ENCODE measurements around the gene MUC12.

MUC12 gene

DNA sequence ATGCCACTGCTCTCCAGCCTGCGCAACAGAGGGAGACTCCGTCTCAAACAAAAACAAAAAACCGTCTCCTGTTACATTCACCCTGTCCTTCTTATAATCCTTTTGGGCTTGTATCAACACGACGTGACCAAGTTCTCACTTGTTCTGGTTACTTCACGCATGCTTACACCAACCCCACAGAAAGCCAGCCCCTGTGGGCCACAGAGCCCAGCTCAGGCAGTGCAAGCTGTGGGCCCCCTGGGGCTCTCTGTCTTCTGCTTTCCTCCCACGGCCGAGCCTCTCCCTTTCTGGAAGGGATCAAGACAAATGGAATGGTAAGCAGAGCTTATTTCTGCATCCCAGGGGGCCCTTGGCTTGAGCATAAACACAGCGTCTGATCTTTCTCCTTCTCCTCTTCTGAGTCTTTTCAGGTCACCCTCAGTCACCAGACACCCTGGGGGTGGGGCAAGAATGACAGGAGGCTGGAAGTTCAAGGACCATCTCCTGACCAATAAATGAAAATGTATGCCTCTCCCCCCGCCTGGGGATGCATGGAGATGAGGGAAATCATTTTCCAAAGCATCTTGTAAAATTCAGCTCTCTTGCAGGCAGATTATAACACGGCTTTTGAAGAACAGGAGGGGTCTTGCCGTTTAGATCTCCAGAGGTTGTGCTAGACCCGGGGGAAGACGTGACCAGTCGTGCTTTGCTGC is 96.9 kb downstream of the MUC12 start:
- DNase-seq = no peak

DNA sequence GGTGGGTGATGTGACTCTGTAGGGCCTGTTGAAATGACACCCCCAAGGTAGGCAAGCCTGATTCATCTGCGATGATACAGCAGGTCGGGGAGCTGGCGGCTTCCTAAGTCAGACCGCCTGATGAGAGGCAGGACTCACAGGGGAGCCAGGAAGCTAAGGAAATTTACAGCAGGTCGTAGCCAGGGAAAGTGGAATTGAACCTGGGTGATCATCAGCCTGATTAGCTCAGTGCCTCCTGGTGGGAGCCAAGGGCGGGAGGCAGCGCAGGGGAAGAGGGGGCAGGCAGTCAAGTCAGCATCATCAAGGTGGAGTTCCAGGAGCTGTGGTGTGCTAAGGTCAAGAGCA is 97.4 kb downstream of the MUC12 start:
- no peak for DNase-seq

DNA sequence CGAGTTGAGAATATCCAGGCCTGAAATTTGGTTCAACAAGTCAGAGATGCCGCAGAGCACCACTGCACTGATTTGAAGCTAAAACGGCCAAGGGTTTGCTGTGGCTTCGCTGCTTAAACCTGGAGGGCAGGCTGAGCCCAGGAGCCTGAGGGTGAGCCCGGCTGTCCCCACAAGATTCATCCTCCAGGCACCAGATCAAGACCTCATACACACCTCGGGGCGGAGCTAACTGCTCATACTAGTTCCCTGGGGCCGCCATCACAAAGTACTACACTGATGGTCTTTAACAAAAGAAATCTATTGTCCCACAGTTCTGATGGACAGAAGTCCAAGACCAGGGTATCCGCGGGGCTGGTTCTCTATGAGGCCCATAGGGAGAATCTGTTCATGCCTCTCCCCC is 99.0 kb downstream of the MUC12 start:
- no peak for DNase-seq

All from CD4-positive, alpha-beta T cell treated with Interleukin-12 subunit alpha and Interleukin-12 subunit beta, for 1 hour (primary cell).